ENCODE results near the gene CNOT1. TPM values are rescaled to one million over a fixed set of nuclear protein-coding genes. Genes with fewer than 3 reads are reported as not detected.

CNOT1 gene
- total RNA-seq, 1 experiment from 2014 or later = 328 TPM

GRCh38 chr16:58535100-58535499 lies 94.5 kb downstream of the CNOT1 start:
- H3T11ph ChIP-seq (ENCODE audit: low read length) = no peak overlapping the region
- H3K23ac ChIP-seq (ENCODE audit: insufficient read length, low read depth, low read length) = no peak overlapping the region
- no peak overlapping the region for H3K27ac ChIP-seq (ENCODE audit: insufficient read length, low read depth, low read length)
- no peaks in the 10 kb centered on the region for H4K20me1 ChIP-seq (ENCODE audit: control insufficient read depth, insufficient read depth, insufficient read length)
- H3K79me2 ChIP-seq (ENCODE audit: insufficient read depth, low read length) = no peaks in the 10 kb centered on the region
- H3K4me2 ChIP-seq (ENCODE audit: insufficient read depth, insufficient read length, low read length) = no peak overlapping the region
- H2BK5ac ChIP-seq (ENCODE audit: insufficient read length, low read length) = no peak overlapping the region
- H3K23me2 ChIP-seq (ENCODE audit: insufficient read length, low read depth, low read length, poor library complexity, severe bottlenecking) = no peaks in the 10 kb centered on the region
- no peaks in the 10 kb centered on the region for H3K79me1 ChIP-seq (ENCODE audit: insufficient read depth, low read depth, low read length, poor library complexity, severe bottlenecking)
- no peak overlapping the region for H2AFZ ChIP-seq (ENCODE audit: low read length)
- no peak overlapping the region for H3K18ac ChIP-seq (ENCODE audit: insufficient read length, low read depth, low read length)
- Mint-ChIP-seq H3K4me1 (no peaks in the 10 kb centered on the region), H3K27me3 (ENCODE audit: low read depth) (no peaks in the 10 kb centered on the region), H3K27ac (no peak overlapping the region), H3K9me3 (no peaks in the 10 kb centered on the region), H3K36me3 (ENCODE audit: insufficient read depth in 1 of 3, low read depth in 3 of 3) (peaks cover 72 to 98% (median 94%) of the 10 kb centered on the region in 3 experiments), H3K4me3 (no peak overlapping the region)
- H2BK120ac ChIP-seq (ENCODE audit: low read depth, low read length, poor library complexity, severe bottlenecking) = no peak overlapping the region
- H3K4me1 ChIP-seq (ENCODE audit: insufficient read depth, low read length) = no peaks in the 10 kb centered on the region
- H3K9me3 ChIP-seq (ENCODE audit: control insufficient read depth, low read depth, low read length) = no peaks in the 10 kb centered on the region
- no peak for DNase-seq
- TF ChIP-seq, protein P1, sequence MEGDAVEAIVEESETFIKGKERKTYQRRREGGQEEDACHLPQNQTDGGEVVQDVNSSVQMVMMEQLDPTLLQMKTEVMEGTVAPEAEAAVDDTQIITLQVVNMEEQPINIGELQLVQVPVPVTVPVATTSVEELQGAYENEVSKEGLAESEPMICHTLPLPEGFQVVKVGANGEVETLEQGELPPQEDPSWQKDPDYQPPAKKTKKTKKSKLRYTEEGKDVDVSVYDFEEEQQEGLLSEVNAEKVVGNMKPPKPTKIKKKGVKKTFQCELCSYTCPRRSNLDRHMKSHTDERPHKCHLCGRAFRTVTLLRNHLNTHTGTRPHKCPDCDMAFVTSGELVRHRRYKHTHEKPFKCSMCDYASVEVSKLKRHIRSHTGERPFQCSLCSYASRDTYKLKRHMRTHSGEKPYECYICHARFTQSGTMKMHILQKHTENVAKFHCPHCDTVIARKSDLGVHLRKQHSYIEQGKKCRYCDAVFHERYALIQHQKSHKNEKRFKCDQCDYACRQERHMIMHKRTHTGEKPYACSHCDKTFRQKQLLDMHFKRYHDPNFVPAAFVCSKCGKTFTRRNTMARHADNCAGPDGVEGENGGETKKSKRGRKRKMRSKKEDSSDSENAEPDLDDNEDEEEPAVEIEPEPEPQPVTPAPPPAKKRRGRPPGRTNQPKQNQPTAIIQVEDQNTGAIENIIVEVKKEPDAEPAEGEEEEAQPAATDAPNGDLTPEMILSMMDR (conservative IDR thresholded peaks at IDR 0.05) = no peak
- no peak overlapping the region for H2AK5ac ChIP-seq (ENCODE audit: insufficient read length, low read length)
- H3K4ac ChIP-seq (ENCODE audit: low read depth, low read length) = no peak overlapping the region
- no peak overlapping the region for H4K5ac ChIP-seq (ENCODE audit: insufficient read length, low read depth, low read length)
- H3K56ac ChIP-seq (ENCODE audit: insufficient read length, low read depth, low read length) = no peak overlapping the region
- H3K27me3 ChIP-seq (ENCODE audit: insufficient read depth, low read length) = no peaks in the 10 kb centered on the region; the same call in 1 of the 2 replicates
- H2BK15ac ChIP-seq (ENCODE audit: low read depth, low read length) = no peak overlapping the region
- H4K8ac ChIP-seq (replicated peaks; ENCODE audit: insufficient read length, low read depth, low read length) = no peak overlapping the region
- H2BK20ac ChIP-seq (ENCODE audit: low read depth, low read length, poor library complexity, severe bottlenecking) = no peak overlapping the region
- no CpG with 5 or more reads among the region's 3 CpGs for WGBS (ENCODE audit: extremely low coverage, insufficient read length, low lambda C conversion rate)
- H4K91ac ChIP-seq (ENCODE audit: insufficient read length, low read depth, low read length) = no peak overlapping the region
- H2BK12ac ChIP-seq (ENCODE audit: insufficient read length, low read depth, low read length) = no peak overlapping the region
- no peak overlapping the region for H3K9ac ChIP-seq (ENCODE audit: extremely low read depth, insufficient read length, low read length)
- no peak overlapping the region for H3K14ac ChIP-seq (ENCODE audit: insufficient read depth, low read length)

Measured in H9 (cell line).